ENCODE results near the gene ETV5.
A peak's percentile ranks its signal among the peaks of the same experiment; 100 is the strongest.

The ETV5 gene

GRCh38 chr3:186090901-186091300 lies 18.0 kb downstream of the ETV5 start:
- no peak overlapping the region for H3K4me3 ChIP-seq (ENCODE audit: low read length)
- no peak for DNase-seq (ENCODE audit: low read depth)
- no peak for TF ChIP-seq CTCF (conservative IDR thresholded peaks at IDR 0.05; ENCODE audit: low read length)

DNA sequence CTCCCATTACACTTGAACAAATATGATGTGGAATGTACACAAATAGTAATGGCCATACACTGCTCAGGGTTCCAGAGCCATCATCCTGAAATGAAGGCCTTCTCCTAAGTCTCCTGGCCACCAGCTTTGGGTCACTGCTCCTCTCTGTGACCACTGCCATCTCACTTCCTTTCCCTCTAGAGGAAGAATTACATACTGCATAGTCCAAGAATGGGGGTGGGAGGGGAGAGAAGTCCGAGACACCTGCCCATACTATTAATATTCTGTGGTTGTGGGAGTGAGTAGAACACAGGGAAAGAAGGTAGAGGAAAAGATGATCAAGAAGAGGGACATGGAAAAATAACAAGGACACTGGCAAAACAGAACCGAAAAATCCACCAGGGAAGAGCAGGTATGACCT lies 20.6 kb downstream of the ETV5 start:
- no peak for TF ChIP-seq CTCF (conservative IDR thresholded peaks at IDR 0.05; ENCODE audit: low read length)
- H3K4me3 ChIP-seq (ENCODE audit: low read length), result no peak overlapping the region
- no peak for DNase-seq (ENCODE audit: low read depth)

DNA sequence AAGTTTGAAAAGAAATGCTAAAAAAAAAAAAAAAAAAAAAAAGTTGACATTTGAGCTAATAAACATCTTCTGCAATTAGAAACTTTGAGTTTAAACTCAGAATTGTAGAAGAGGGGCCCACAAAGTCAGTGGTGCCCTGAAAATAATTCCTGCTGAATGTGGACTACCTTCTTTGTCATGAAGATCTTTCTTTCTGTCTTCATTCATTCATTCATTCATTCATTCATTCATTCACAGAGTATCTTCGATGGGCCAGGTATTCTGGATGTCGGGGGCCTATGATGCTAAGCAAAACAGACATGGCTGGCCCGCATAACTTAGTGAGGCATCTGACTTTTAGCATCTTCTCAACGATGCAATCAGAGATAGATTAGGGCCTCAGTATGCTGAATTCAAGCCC lies 24.6 kb downstream of the ETV5 start:
- DNase-seq (ENCODE audit: low read depth), result no peak
- no peak for TF ChIP-seq CTCF (conservative IDR thresholded peaks at IDR 0.05; ENCODE audit: low read length)
- no peak overlapping the region for H3K4me3 ChIP-seq (ENCODE audit: low read length)

GRCh38 chr3:186083746-186084145 lies 25.1 kb downstream of the ETV5 start:
- DNase-seq (ENCODE audit: low read depth), result peak; percentile 28
- no peak overlapping the region for H3K4me3 ChIP-seq (ENCODE audit: low read length)
- TF ChIP-seq CTCF (conservative IDR thresholded peaks at IDR 0.05; ENCODE audit: low read length), result no peak

DNA sequence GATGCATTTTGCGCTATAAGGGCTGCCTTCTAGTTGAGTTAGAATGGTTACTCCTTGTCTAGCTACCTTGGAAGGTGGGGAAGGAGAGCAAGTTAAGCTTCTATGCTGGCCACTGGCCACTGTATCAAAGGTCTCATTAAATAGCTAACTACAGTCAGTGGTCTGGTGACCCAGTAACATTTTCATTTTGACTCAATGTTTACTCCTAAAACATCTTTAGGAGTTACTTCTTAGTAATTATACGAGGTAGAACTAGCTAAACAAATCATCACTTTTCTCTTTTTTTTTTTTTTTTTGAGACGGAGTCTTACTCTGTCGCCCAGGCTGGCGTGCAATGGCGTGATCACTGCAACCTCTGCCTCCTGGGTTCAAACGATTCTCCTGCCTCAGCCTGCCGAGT lies 26.7 kb downstream of the ETV5 start:
- no peak for DNase-seq (ENCODE audit: low read depth)
- no peak overlapping the region for H3K4me3 ChIP-seq (ENCODE audit: low read length)
- TF ChIP-seq CTCF (conservative IDR thresholded peaks at IDR 0.05; ENCODE audit: low read length), result no peak

GRCh38 chr3:186081678-186082077 lies 27.2 kb downstream of the ETV5 start:
- no peak overlapping the region for H3K4me3 ChIP-seq (ENCODE audit: low read length)
- TF ChIP-seq CTCF (conservative IDR thresholded peaks at IDR 0.05; ENCODE audit: low read length), result no peak
- DNase-seq (ENCODE audit: low read depth), result no peak

DNA sequence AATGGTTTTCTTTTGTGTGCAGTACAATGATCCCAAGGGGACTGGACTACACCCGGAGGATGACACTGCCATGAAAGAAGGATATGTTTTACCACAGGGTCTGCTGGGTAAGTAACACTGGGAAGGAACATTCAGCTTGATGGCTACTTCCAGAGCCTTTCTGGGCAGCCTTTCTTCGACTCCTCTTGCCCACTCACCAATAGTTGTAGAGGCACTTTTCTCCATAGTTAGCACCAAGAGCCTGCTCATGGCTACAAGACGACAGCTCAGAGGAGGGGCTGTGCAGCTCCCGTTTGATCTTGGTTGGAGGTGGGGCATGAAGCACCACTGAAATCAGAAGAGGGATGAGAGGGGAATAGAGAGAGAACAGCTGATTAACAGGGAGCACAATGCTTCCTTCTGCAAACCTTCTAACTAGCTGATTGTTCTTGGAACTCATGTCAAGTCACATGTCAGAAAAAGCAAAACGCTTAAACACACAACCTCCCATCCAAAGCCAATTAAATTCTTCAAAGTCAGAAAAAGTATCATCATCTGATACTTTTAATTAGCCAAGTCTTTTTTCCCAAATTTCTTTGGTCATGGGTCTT lies 27.9 kb downstream of the ETV5 start:
- DNase-seq (ENCODE audit: low read depth), result no peak
- no peak overlapping the region for H3K4me3 ChIP-seq (ENCODE audit: low read length)
- TF ChIP-seq CTCF (conservative IDR thresholded peaks at IDR 0.05; ENCODE audit: low read length), result no peak

All from AG10803 (cell line).